Measurements from ENCODE around the gene PTH2R. TPM values are rescaled to one million over a fixed set of nuclear protein-coding genes. Genes with fewer than 3 reads are reported as not detected.
"Not testable (repeated sequence)": the region's sequence is repeated elsewhere in the genome, so short reads cannot be mapped to it uniquely, and the experiment has no call there.

The PTH2R gene
- total and polyA plus RNA-seq, 2 experiments from 2014 or later: not detected

GRCh38 chr2:208509586-208509985 is 103.0 kb downstream of the PTH2R start:
- Histone ChIP-seq H3K36me3 (ENCODE audit: low read depth) (no peaks in the 10 kb centered on the region), H3K27me3 (replicated peaks; ENCODE audit: insufficient read depth) (no peaks in the 10 kb centered on the region), H3K4me2 (ENCODE audit: unreplicated experiment) (no peak overlapping the region), H3K9me3 (ENCODE audit: low read depth) (no peaks in the 10 kb centered on the region), H3K9me2 (ENCODE audit: insufficient read depth) (no peaks in the 10 kb centered on the region), H3K4me1 (ENCODE audit: insufficient read depth) (no peaks in the 10 kb centered on the region), H4K20me1 (ENCODE audit: insufficient read depth) (no peaks in the 10 kb centered on the region), H3F3A (ENCODE audit: insufficient read depth) (no peaks in the 10 kb centered on the region), H3K27ac (no peak overlapping the region), H3K79me2 (ENCODE audit: insufficient read depth) (no peaks in the 10 kb centered on the region), H3K4me3 (no peak overlapping the region), H2AFZ (no peak overlapping the region), H3K9ac (no peak overlapping the region)
- TF ChIP-seq EZH2phosphoT487 (IDR thresholded peaks at IDR 0.05; ENCODE audit: insufficient read depth, low read depth) (no peak), EZH2 (IDR thresholded peaks at IDR 0.05; ENCODE audit: insufficient read depth, poor library complexity, severe bottlenecking) (no peak)
- no peak for DNase-seq
- in situ Hi-C loops (cut with MboI): no loop called here

GRCh38 chr2:208511016-208511415 is 104.4 kb downstream of the PTH2R start:
- H4K20me1 ChIP-seq (ENCODE audit: insufficient read depth): no peaks in the 10 kb centered on the region
- no peaks in the 10 kb centered on the region for H3K9me3 ChIP-seq (ENCODE audit: low read depth)
- no peaks in the 10 kb centered on the region for H3K27me3 ChIP-seq (replicated peaks; ENCODE audit: insufficient read depth)
- H3K4me1 ChIP-seq (ENCODE audit: insufficient read depth): no peaks in the 10 kb centered on the region
- H3K27ac ChIP-seq: no peak overlapping the region
- WGBS, 2 experiments (ENCODE audit: low coverage in 1 of 2, low lambda C conversion rate in 2 of 2, missing lambda C conversion rate in 2 of 2): 16 to 19% methylated on average over 3 of the region's 3 CpGs
- H3K4me2 ChIP-seq (ENCODE audit: unreplicated experiment): no peak overlapping the region
- in situ Hi-C loops (cut with MboI): no loop called here
- no peak overlapping the region for H3K9ac ChIP-seq
- no peaks in the 10 kb centered on the region for H3K79me2 ChIP-seq (ENCODE audit: insufficient read depth)
- no peaks in the 10 kb centered on the region for H3K36me3 ChIP-seq (ENCODE audit: low read depth)
- DNase-seq: no peak
- no peak overlapping the region for H3K4me3 ChIP-seq
- no peak overlapping the region for H2AFZ ChIP-seq
- TF ChIP-seq EZH2phosphoT487 (IDR thresholded peaks at IDR 0.05; ENCODE audit: insufficient read depth, low read depth) (no peak), EZH2 (IDR thresholded peaks at IDR 0.05; ENCODE audit: insufficient read depth, poor library complexity, severe bottlenecking) (no peak)
- H3K9me2 ChIP-seq (ENCODE audit: insufficient read depth): no peaks in the 10 kb centered on the region
- no peaks in the 10 kb centered on the region for H3F3A ChIP-seq (ENCODE audit: insufficient read depth)

GRCh38 chr2:208511573-208511972 is 105.0 kb downstream of the PTH2R start:
- no peak for TF ChIP-seq EZH2phosphoT487 (IDR thresholded peaks at IDR 0.05; ENCODE audit: insufficient read depth, low read depth)
- no peak for TF ChIP-seq EZH2 (IDR thresholded peaks at IDR 0.05; ENCODE audit: insufficient read depth, poor library complexity, severe bottlenecking)
- Histone ChIP-seq H3K9me2 (ENCODE audit: insufficient read depth) (no peaks in the 10 kb centered on the region), H3K4me3 (no peak overlapping the region), H3K36me3 (ENCODE audit: low read depth) (no peaks in the 10 kb centered on the region), H3K79me2 (ENCODE audit: insufficient read depth) (no peaks in the 10 kb centered on the region), H2AFZ (no peak overlapping the region), H3K27me3 (replicated peaks; ENCODE audit: insufficient read depth) (no peaks in the 10 kb centered on the region), H3K9me3 (ENCODE audit: low read depth) (no peaks in the 10 kb centered on the region), H3K9ac (no peak overlapping the region), H3K4me2 (ENCODE audit: unreplicated experiment) (no peak overlapping the region), H3F3A (ENCODE audit: insufficient read depth) (no peaks in the 10 kb centered on the region), H4K20me1 (ENCODE audit: insufficient read depth) (no peaks in the 10 kb centered on the region), H3K4me1 (ENCODE audit: insufficient read depth) (no peaks in the 10 kb centered on the region), H3K27ac (no peak overlapping the region)
- in situ Hi-C loops (cut with MboI): no loop called here
- DNase-seq: no peak
- WGBS, 2 experiments (ENCODE audit: low coverage in 1 of 2, low lambda C conversion rate in 2 of 2, missing lambda C conversion rate in 2 of 2): 17 to 36% methylated on average over 1 of the region's 1 CpG

- 6 to 11% methylated on average over 1 of the region's 1 CpG for WGBS, 2 experiments (ENCODE audit: low coverage in 1 of 2, low lambda C conversion rate in 2 of 2, missing lambda C conversion rate in 2 of 2)
- TF ChIP-seq EZH2phosphoT487 (IDR thresholded peaks at IDR 0.05; ENCODE audit: insufficient read depth, low read depth) (no peak), EZH2 (IDR thresholded peaks at IDR 0.05; ENCODE audit: insufficient read depth, poor library complexity, severe bottlenecking) (no peak)
- Histone ChIP-seq H3K27me3 (replicated peaks; ENCODE audit: insufficient read depth) (no peaks in the 10 kb centered on the region), H3K4me2 (ENCODE audit: unreplicated experiment) (no peak overlapping the region), H3K4me1 (ENCODE audit: insufficient read depth) (no peaks in the 10 kb centered on the region), H3K9me2 (ENCODE audit: insufficient read depth) (no peaks in the 10 kb centered on the region), H3K27ac (no peak overlapping the region), H3K36me3 (ENCODE audit: low read depth) (no peaks in the 10 kb centered on the region), H2AFZ (no peak overlapping the region), H4K20me1 (ENCODE audit: insufficient read depth) (no peaks in the 10 kb centered on the region), H3K79me2 (ENCODE audit: insufficient read depth) (no peaks in the 10 kb centered on the region), H3K9me3 (ENCODE audit: low read depth) (no peaks in the 10 kb centered on the region), H3F3A (ENCODE audit: insufficient read depth) (no peaks in the 10 kb centered on the region), H3K9ac (no peak overlapping the region), H3K4me3 (no peak overlapping the region)
- DNase-seq: no peak
- in situ Hi-C loops (cut with MboI): no loop called here
Observed at GRCh38 chr2:208515099-208515498, 108.5 kb downstream of the PTH2R start.

DNA sequence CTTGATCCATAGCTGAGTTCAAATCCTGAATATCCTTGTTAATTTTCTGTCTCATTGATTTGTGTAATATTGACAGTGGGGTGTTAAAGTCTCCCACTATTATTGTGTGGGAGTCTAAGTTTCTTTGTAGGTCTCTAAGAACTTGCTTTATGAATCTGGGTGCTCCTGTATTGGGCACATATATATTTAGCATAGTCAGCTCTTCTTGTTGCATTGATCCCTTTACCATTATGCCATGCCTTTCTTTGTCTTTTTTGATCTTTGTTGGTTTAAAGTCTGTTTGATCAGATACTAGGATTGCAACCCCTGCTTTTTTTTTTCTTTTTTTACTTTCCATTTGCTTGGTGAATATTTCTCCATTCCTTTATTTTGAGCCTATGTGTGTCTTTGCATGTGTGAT is 116.5 kb downstream of the PTH2R start:
- H3K27me3 ChIP-seq (replicated peaks; ENCODE audit: insufficient read depth); H3K9ac ChIP-seq; H3K4me1 ChIP-seq (ENCODE audit: insufficient read depth); H3K79me2 ChIP-seq (ENCODE audit: insufficient read depth); H3F3A ChIP-seq (ENCODE audit: insufficient read depth); H3K9me2 ChIP-seq (ENCODE audit: insufficient read depth); H3K36me3 ChIP-seq (ENCODE audit: low read depth); H3K4me3 ChIP-seq; in situ Hi-C loops (cut with MboI); H4K20me1 ChIP-seq (ENCODE audit: insufficient read depth); H3K27ac ChIP-seq; H2AFZ ChIP-seq; H3K4me2 ChIP-seq (ENCODE audit: unreplicated experiment); DNase-seq; H3K9me3 ChIP-seq (ENCODE audit: low read depth): not testable (repeated sequence)

GRCh38 chr2:208525165-208525564 is 118.6 kb downstream of the PTH2R start:
- H3K79me2 ChIP-seq (ENCODE audit: insufficient read depth); H3F3A ChIP-seq (ENCODE audit: insufficient read depth); H3K4me3 ChIP-seq; H3K4me1 ChIP-seq (ENCODE audit: insufficient read depth); H2AFZ ChIP-seq; in situ Hi-C loops (cut with MboI); H3K9me3 ChIP-seq (ENCODE audit: low read depth); H3K36me3 ChIP-seq (ENCODE audit: low read depth); H3K4me2 ChIP-seq (ENCODE audit: unreplicated experiment); H3K9me2 ChIP-seq (ENCODE audit: insufficient read depth); DNase-seq; H4K20me1 ChIP-seq (ENCODE audit: insufficient read depth); H3K27ac ChIP-seq; H3K27me3 ChIP-seq (replicated peaks; ENCODE audit: insufficient read depth); H3K9ac ChIP-seq: not testable (repeated sequence)
- WGBS, 2 experiments (ENCODE audit: low coverage in 1 of 2, low lambda C conversion rate in 2 of 2, missing lambda C conversion rate in 2 of 2): 30 to 35% methylated on average over 6 of the region's 6 CpGs
